Measurements from ENCODE around the gene BCL6B.

DNA sequence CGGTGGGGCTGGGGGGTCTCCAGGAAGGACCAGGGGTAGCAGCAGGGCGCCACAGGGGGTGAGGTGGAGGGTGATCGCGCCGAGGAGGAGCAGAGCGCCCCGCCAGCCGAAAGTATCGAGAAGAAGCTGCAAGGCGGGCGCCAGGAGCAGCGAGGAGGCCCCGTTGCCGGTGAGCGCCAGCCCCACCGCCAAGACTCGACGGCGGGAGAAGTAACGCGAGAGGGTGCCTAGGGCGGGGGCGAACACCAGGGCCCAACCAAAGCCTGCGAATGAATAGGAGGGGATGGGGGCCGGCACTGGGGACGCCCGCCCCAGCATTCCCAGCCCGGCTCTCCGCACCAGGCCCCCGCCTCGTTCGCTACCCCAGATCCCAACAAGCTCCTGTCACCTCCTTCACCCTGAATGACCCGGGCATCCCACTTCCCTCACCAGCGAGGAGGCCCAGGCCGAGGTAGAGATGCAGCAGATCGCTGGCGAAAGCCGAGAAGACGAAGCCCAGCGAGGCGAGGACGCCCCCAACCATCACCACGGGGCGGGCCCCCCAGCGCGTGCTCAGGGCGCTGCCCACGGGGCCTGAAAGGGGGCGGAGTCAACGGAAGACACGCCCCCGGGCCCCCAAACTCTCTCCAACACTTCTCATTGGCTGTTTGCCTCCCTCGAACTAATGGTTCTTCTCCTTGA, 19.8 kb downstream of the BCL6B start:
- TF ChIP-seq, protein P1, sequence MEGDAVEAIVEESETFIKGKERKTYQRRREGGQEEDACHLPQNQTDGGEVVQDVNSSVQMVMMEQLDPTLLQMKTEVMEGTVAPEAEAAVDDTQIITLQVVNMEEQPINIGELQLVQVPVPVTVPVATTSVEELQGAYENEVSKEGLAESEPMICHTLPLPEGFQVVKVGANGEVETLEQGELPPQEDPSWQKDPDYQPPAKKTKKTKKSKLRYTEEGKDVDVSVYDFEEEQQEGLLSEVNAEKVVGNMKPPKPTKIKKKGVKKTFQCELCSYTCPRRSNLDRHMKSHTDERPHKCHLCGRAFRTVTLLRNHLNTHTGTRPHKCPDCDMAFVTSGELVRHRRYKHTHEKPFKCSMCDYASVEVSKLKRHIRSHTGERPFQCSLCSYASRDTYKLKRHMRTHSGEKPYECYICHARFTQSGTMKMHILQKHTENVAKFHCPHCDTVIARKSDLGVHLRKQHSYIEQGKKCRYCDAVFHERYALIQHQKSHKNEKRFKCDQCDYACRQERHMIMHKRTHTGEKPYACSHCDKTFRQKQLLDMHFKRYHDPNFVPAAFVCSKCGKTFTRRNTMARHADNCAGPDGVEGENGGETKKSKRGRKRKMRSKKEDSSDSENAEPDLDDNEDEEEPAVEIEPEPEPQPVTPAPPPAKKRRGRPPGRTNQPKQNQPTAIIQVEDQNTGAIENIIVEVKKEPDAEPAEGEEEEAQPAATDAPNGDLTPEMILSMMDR (IDR thresholded peaks at IDR 0.05), result no peak
- no peak for TF ChIP-seq POLR2A (IDR thresholded peaks at IDR 0.05)
- TF ChIP-seq EP300 (IDR thresholded peaks at IDR 0.05), result no peak
